Endothelial cell of umbilical vein (primary cell): ENCODE data around the gene YJU2. TPM values are rescaled to one million over a fixed set of nuclear protein-coding genes. Genes with fewer than 3 reads are reported as not detected.

Experiments used
- BruUV-seq: library from RNA; stranded (reverse); fragments of 400-500 nt; replicated peaks from 2 replicates; lab custom pipeline; 2021; lab: Mats Ljungman, UMichigan
- CTCF ChIA-PET: fragments of 300-600, 350-600 bp; sonication (Branson Sonifier 250); formaldehyde crosslinking; loops from one replicate; lab custom pipeline; 2021; ENCODE audit warnings: antibody characterized with exemption, inconsistent platforms; lab: Charles Lee
- POLR2A ChIA-PET: fragments of 300-600, 350-600 bp; sonication (Branson Sonifier 250); formaldehyde crosslinking; loops from one replicate; lab custom pipeline; 2021; ENCODE audit warnings: antibody characterized with exemption, inconsistent platforms; lab: Charles Lee
- DNase-seq: peaks from one replicate; pipeline ENCODE4 v3.0.0-alpha.2; 2011; ENCODE audit warnings: low read depth, low spot score
- FAIRE-seq: peaks from 2 replicates; lab custom pipeline; 2011; peaks lifted over from hg19 to GRCh38; lab: Jason Lieb, UNC
- H2AFZ ChIP-seq: 2 replicates; pipeline ENCODE4 v1.6.0; 2012; ENCODE audit warnings: low read depth, low read length, control low read depth, inconsistent platforms
- H3K27ac ChIP-seq: 2 replicates; pipeline ENCODE4 v1.5.1; 2011; ENCODE audit warnings: low read depth, mild to moderate bottlenecking, control low read depth, low read length, moderate library complexity; ENCODE audit not compliant: insufficient read depth
- H3K27me3 ChIP-seq, 2 experiments: 2 replicates each; pipeline versions ENCODE4 v1.6.0 to v1.6.1; 2011; ENCODE audit warnings: low read length in 2 of 2, mixed read lengths in 1 of 2; ENCODE audit not compliant: control insufficient read depth in 2 of 2, insufficient read depth in 2 of 2
- H3K36me3 ChIP-seq, 2 experiments: 2 replicates in 1 of 2; 3 replicates in 1 of 2; pipeline ENCODE4 v1.5.1; 2011; ENCODE audit warnings: low read length in 2 of 2, mild to moderate bottlenecking in 1 of 2, moderate library complexity in 1 of 2; ENCODE audit not compliant: control insufficient read depth in 2 of 2, insufficient read depth in 2 of 2; ENCODE audit errors: extremely low read depth in 1 of 2
- H3K4me1 ChIP-seq: 3 replicates; pipeline ENCODE4 v1.5.1; 2011; ENCODE audit warnings: mild to moderate bottlenecking, low read length; ENCODE audit not compliant: control insufficient read depth, insufficient read depth; ENCODE audit errors: extremely low read depth
- H3K4me2 ChIP-seq: 2 replicates; pipeline ENCODE4 v1.6.1; 2011; ENCODE audit warnings: low read length, control low read depth, mixed read lengths; ENCODE audit not compliant: insufficient read depth
- H3K4me3 ChIP-seq, 3 experiments: fragments of 200-600 bp in 1 of 3; sonication (generic), shearing (Covaris generic) in 1 of 3; replicated peaks in 1 of 3; 2 replicates each; pipeline ENCODE4 v1.5.1; 2011 to 2016; ENCODE audit warnings: control low read depth in 3 of 3, low read length in 3 of 3, mild to moderate bottlenecking in 2 of 3, inconsistent platforms in 1 of 3, low read depth in 1 of 3, moderate library complexity in 1 of 3; ENCODE audit not compliant: insufficient read depth in 1 of 3
- H3K79me2 ChIP-seq: 2 replicates; pipeline ENCODE4 v1.6.0; 2012; ENCODE audit warnings: low read length, inconsistent platforms; ENCODE audit not compliant: control insufficient read depth, insufficient read depth
- H3K9ac ChIP-seq: replicated peaks from 2 replicates; pipeline ENCODE3; 2011; ENCODE audit warnings: low read length, control low read depth; ENCODE audit not compliant: insufficient read depth; ENCODE audit errors: extremely low read depth
- H3K9me1 ChIP-seq: replicated peaks from 3 replicates; pipeline ENCODE4 v1.6.0; 2011; ENCODE audit warnings: mild to moderate bottlenecking, low read length; ENCODE audit not compliant: control insufficient read depth, insufficient read depth; ENCODE audit errors: extremely low read depth
- H3K9me3 ChIP-seq: replicated peaks from 2 replicates; pipeline ENCODE4 v1.5.1; 2012; ENCODE audit warnings: low read length, inconsistent platforms; ENCODE audit not compliant: control insufficient read depth, insufficient read depth
- H4K20me1 ChIP-seq: replicated peaks from 2 replicates; pipeline ENCODE3; 2011; ENCODE audit warnings: mild to moderate bottlenecking, low read length; ENCODE audit not compliant: control insufficient read depth, insufficient read depth; ENCODE audit errors: extremely low read depth
- EZH2 ChIP-seq: IDR thresholded peaks from 2 replicates; pipeline ENCODE4 v1.6.1; 2012; ENCODE audit warnings: borderline replicate concordance, low read depth, mild to moderate bottlenecking, moderate library complexity, low read length, inconsistent platforms; ENCODE audit not compliant: severe bottlenecking
- FOS ChIP-seq: IDR thresholded peaks from 2 replicates; pipeline ENCODE4 v1.6.1; 2011; ENCODE audit warnings: mild to moderate bottlenecking, low read length, moderate library complexity, borderline replicate concordance; ENCODE audit not compliant: insufficient read depth
- GATA2 ChIP-seq: IDR thresholded peaks from 2 replicates; pipeline ENCODE4 v1.7.0; 2011; ENCODE audit warnings: low read depth, mild to moderate bottlenecking, moderate library complexity, mixed read lengths, low read length; ENCODE audit not compliant: insufficient read length, insufficient read depth
- JUN ChIP-seq: IDR thresholded peaks from 2 replicates; pipeline ENCODE4 v1.6.1; 2011; ENCODE audit warnings: borderline replicate concordance, low read depth; ENCODE audit not compliant: insufficient read length, insufficient read depth
- MYC ChIP-seq: IDR thresholded peaks from one replicate; pipeline ENCODE4 v1.6.1; 2011; ENCODE audit warnings: mild to moderate bottlenecking, low read depth, low read length
- POLR2A ChIP-seq: IDR thresholded peaks from 2 replicates; pipeline ENCODE4 v1.6.1; 2012; ENCODE audit warnings: low read depth, mild to moderate bottlenecking, control low read depth, low read length
- POLR2AphosphoS5 ChIP-seq: IDR thresholded peaks from 2 replicates; pipeline ENCODE4 v1.6.1; 2012; ENCODE audit warnings: low read depth, mild to moderate bottlenecking, control low read depth, low read length, moderate library complexity; ENCODE audit not compliant: insufficient read depth
- dilution Hi-C: fragments of 300-500 bp; cut with MboI; formaldehyde crosslinking; loops from one replicate; pipeline ENCODE4 v1.15.0; 2019; ENCODE audit warnings: low sequenced_read_pairs; ENCODE audit not compliant: extremely low pct_ligation_motif_present
- intact Hi-C: fragments of 100-400 bp; cut with micrococcal nuclease; formaldehyde crosslinking; loops from one replicate; pipeline ENCODE4 v1.10.0; 2022
- polyA plus RNA-seq, 4 experiments: library from polyadenylated mRNA; depleted of rRNA in 3 of 4; stranded (reverse) in 3 of 4; unstranded in 1 of 4; fragments of >200 nt; gene quantifications; 2 replicates each; pipeline versions ENCODE4 v1.2.1 to v1.2.3, GENCODE V29; 2011 to 2012; ENCODE audit warnings: missing spikeins in 1 of 4
- total RNA-seq: library from RNA; stranded (reverse); gene quantifications from 2 replicates; pipeline ENCODE4 v1.2.3, GENCODE V29; 2021
- TF ChIP-seq, protein P1 (sequence below), 2 donors: IDR thresholded peaks; 1 replicate in 1 of 2; 2 replicates in 1 of 2; pipeline ENCODE4 v1.5.1; 2011; ENCODE audit warnings: low read length in 2 of 2, mild to moderate bottlenecking in 2 of 2, moderate library complexity in 2 of 2, control low read depth in 1 of 2, inconsistent platforms in 1 of 2, low read depth in 1 of 2; ENCODE audit not compliant: insufficient read depth in 1 of 2; ENCODE audit errors: extremely low read depth in 1 of 2
- TF ChIP-seq, protein P2 (sequence below): IDR thresholded peaks from 2 replicates; pipeline ENCODE4 v1.6.1; 2011; ENCODE audit not compliant: insufficient read depth, insufficient read length

YJU2 gene
- total and polyA plus RNA-seq, 2 donors (not counting 3 experiments of a cell fraction or from before 2014, with no cell fraction given): 20.7 to 21.5 TPM

DNA sequence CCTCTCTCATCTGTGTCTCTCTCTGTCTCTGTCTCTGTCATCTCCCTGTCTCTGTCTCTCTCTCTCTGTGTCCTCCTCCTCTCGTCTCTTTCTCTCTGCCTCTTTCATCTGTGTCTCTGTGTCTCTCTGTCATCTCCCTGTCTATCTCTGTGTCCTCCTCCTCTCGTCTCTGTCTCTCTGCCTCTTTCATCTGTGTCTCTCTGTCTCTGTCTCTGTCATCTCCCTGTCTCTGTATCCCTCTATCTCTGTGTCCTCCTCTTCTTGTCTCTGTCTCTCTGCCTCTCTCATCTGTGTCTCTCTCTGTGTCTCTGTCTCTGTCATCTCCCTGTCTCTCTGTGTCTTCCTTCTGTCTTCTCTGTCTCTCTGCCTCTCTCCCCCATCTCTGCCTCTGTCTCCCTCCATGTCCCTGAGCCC is 18.1 kb upstream of the YJU2 start:
- POLR2A ChIA-PET: no interaction called here
- Histone ChIP-seq H4K20me1 (no peaks in the 10 kb centered on the region), H3K4me2 (no peak overlapping the region), H3K9me1 (no peaks in the 10 kb centered on the region), H3K9ac (no peak overlapping the region), H3K4me1 (no peaks in the 10 kb centered on the region), H3K27me3 (peaks cover 0 to 5% of the 10 kb centered on the region in 2 experiments), H3K36me3 (no peaks in the 10 kb centered on the region), H2AFZ (peak overlapping the region; percentile 44), H3K79me2 (no peaks in the 10 kb centered on the region), H3K9me3 (no peaks in the 10 kb centered on the region), H3K27ac (no peak overlapping the region), H3K4me3 (no peak overlapping the region)
- CTCF ChIA-PET: no interaction called here
- FAIRE-seq (peak; percentile 21), DNase-seq (no peak)
- TF ChIP-seq POLR2A: no peak
- TF ChIP-seq FOS: no peak
- TF ChIP-seq MYC: no peak
- no peak for TF ChIP-seq JUN
- TF ChIP-seq POLR2AphosphoS5: no peak
- no peak for TF ChIP-seq GATA2
- no peak for TF ChIP-seq EZH2
- TF ChIP-seq, protein P1, sequence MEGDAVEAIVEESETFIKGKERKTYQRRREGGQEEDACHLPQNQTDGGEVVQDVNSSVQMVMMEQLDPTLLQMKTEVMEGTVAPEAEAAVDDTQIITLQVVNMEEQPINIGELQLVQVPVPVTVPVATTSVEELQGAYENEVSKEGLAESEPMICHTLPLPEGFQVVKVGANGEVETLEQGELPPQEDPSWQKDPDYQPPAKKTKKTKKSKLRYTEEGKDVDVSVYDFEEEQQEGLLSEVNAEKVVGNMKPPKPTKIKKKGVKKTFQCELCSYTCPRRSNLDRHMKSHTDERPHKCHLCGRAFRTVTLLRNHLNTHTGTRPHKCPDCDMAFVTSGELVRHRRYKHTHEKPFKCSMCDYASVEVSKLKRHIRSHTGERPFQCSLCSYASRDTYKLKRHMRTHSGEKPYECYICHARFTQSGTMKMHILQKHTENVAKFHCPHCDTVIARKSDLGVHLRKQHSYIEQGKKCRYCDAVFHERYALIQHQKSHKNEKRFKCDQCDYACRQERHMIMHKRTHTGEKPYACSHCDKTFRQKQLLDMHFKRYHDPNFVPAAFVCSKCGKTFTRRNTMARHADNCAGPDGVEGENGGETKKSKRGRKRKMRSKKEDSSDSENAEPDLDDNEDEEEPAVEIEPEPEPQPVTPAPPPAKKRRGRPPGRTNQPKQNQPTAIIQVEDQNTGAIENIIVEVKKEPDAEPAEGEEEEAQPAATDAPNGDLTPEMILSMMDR (IDR thresholded peaks at IDR 0.05; ENCODE audit: extremely low read depth in 1 of 2, insufficient read depth in 1 of 2, low read depth in 1 of 2, low read length in 2 of 2): no peak
- TF ChIP-seq, protein P2, sequence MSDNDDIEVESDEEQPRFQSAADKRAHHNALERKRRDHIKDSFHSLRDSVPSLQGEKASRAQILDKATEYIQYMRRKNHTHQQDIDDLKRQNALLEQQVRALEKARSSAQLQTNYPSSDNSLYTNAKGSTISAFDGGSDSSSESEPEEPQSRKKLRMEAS: no peak
- intact Hi-C loops: no loop called here
- BruUV-seq: no TSS peak
- dilution Hi-C loops: no loop called here
